CD4-positive, alpha-beta T cell treated with Interleukin-10 for 1 hour (primary cell): ENCODE results near the gene DPP3.

Experiments
- DNase-seq: peaks from one replicate; pipeline ENCODE4 v3.0.0-alpha.2; 2020

DPP3 gene

GRCh38 chr11:66484806-66485380, 4.7 kb downstream of the DPP3 start:
- DNase-seq: no peak

- DNase-seq: no peak
These were observed 8.7 kb downstream of the DPP3 start for GRCh38 chr11:66488957-66489356.

DNA sequence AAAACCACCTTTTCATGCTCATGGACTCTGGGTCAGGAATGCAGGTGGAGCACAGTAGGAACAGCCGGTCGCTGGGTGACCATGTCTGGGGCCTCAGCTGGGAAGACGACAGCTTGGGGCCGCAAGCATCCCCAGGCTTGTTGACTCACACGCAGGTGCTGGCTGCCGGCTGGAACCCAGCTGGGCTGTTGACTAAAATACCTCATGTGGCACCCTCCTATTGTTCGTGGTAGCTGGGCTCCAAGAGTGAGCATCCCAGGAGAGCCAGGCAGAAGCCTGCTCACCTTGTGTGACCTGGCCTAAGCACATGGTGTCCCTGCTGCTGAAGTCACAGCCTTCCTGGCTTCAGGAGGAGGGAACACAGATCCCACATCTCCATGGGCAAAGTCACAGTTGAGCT, 9.4 kb downstream of the DPP3 start:
- no peak for DNase-seq

DNA sequence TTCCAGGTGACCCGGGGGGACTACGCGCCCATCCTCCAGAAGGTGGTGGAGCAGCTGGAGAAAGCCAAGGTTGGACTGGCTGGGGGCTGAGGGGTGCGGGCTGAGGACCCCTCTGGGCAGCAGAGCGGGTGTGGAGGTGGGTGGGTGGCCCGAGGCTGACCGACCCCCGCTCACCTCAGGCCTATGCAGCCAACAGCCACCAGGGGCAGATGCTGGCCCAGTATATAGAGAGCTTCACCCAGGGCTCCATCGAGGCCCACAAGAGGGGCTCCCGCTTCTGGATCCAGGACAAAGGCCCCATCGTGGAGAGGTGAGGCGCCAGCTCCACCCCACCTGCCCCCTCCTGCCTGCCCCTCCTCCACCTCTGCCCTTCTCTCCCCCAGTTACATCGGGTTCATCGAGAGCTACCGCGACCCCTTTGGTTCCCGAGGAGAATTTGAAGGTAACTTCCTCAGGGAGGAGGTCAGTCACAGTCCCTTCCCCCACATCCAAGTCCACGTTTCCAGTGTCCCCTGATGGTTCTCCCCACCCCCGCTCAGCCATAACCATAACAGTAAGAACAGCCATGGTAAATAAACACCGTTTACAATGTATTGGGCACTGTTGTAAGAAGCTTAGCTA, 11.2 kb downstream of the DPP3 start:
- DNase-seq: no peak

- DNase-seq: no peak
These were observed 12.1 kb downstream of the DPP3 start for GRCh38 chr11:66492161-66492865.

DNA sequence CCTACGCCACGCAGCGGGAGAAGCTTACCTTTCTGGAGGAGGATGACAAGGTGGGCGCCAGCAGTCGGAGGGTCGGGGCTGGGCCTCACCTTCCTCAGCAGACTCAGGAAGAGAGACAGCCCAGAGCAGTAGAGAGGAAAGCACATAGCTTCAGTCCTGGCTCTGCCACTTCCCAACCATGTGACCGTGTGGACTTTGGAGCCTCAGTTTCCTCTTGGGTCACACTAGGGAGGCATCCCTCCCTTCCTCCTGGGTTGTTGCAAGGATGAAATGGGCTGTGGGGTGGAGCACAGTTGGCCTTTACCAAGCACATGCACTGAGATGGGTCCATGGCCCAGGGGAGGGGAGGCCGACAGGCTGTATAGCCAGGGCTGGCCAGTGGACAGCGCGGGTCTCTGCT, 12.9 kb downstream of the DPP3 start:
- DNase-seq: no peak

GRCh38 chr11:66494458-66494857, 14.2 kb downstream of the DPP3 start:
- DNase-seq: no peak

DNA sequence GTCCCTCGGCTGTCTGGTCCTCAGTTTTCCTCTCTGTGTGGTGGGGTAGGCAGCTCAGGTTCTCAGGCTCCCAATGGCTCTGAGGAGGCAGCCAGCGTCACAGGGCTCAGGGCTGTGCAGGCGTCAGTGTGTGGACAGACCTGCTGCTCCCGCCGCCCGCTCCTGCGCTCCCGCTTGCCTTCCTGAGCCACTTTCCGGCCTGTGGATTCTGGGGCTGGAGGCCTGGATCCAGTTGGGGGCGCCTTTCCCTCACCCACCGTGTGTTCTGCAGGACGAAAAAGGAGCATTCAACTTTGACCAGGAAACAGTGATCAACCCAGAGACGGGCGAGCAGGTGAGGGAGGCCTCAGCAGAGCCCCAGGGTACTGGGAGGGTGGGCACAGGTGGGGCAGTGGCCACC, 14.7 kb downstream of the DPP3 start:
- no peak for DNase-seq

- no peak for DNase-seq
These were observed 15.2 kb downstream of the DPP3 start for GRCh38 chr11:66495401-66495854.

- no peak for DNase-seq
These were observed 17.0 kb downstream of the DPP3 start for GRCh38 chr11:66497206-66497605.

GRCh38 chr11:66498506-66498905, 18.3 kb downstream of the DPP3 start:
- DNase-seq: no peak

GRCh38 chr11:66505276-66505816, 25.1 kb downstream of the DPP3 start:
- DNase-seq: no peak

DNA sequence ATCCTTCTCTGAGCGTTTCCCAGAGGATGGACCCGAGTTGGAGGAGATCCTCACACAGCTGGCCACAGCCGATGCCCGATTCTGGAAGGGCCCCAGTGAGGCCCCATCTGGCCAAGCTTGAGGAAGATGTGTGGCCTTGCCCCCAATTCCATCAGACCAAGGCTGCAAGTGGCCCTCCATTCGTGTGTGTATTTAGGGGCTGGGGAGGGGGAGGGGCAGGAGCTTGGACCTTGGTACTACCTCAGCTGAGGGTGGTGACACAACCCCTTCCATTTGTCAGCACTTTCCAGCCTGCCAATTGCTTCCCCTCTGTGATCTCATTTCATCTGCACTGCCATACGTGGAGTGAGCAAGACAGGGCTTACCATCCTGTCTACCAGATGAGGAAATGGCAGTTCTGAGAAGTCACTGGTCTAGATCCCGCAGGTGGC, 28.9 kb downstream of the DPP3 start:
- DNase-seq: no peak

DNA sequence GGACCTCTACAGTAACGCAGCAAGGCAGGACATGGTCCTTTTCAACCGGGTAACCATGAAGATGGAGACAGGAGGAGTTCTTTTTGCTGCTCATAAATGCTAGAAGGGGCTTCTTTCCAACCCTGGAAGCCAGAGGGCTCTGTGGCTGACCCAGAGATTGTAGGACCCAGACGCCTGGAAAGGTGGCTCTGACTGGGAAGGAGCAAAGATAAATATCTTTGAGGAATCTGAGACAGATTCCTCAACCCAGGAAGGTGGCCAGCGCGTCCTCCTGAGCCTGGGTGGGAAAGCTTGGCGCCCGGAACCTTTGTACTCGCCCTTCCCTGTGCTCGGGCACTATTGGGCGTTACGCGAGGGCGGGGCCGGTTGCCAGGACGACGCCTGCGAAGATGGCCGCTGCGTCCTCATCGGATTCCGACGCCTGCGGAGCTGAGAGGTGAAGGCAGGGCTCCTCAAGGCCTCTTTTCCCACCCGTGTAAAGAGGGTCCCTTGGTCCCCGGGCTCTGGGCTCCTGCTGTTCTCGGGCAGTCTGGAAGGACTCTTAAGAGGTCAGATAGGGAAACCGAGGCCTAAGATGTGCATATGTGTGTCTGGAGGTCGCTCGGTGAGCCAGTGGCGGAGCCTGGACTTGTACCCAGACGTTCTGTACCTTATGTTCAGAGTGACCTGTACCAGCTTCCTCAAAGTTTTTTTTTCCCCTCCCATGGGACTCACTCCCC, 30.2 kb downstream of the DPP3 start, which contains the start of gene BBS1:
Gene BBS1 (plus strand): TSS at position 365 of the 719 bp plus-strand sequence. CDS start 25 bp downstream, at position 390.
- peak; percentile 84 for DNase-seq

DNA sequence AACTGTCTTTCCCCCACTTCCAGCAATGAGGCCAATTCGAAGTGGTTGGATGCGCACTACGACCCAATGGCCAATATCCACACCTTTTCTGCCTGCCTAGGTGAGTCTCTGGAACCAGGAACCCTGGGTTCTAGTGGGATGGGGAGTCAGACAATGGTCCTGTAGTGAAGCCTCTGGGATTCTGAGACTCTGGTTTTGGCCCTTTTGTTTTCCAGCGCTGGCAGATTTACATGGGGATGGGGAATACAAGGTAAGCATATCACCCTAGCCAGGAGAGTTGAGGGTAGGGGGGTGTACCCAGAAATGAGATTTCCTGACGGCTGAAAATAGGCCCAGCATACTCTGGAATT, 30.7 kb downstream of the DPP3 start:
- no peak for DNase-seq

DNA sequence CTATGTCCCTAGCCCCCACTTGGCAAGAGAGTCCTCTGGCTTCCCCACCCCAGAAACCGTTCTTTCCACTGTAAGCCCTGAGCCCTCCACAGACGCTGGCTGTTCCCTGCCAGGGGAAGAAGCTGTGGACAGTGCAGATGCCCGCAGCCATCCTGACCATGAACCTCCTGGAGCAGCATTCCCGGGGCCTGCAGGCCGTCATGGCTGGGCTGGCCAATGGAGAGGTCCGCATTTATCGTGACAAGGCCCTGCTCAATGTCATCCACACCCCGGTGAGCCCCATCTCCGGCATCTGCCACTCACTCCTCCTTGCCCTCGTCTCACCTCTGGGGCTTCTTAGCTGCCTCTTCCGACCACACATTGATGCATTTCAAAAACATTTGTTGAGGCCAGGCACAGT, 43.4 kb downstream of the DPP3 start:
- no peak for DNase-seq

DNA sequence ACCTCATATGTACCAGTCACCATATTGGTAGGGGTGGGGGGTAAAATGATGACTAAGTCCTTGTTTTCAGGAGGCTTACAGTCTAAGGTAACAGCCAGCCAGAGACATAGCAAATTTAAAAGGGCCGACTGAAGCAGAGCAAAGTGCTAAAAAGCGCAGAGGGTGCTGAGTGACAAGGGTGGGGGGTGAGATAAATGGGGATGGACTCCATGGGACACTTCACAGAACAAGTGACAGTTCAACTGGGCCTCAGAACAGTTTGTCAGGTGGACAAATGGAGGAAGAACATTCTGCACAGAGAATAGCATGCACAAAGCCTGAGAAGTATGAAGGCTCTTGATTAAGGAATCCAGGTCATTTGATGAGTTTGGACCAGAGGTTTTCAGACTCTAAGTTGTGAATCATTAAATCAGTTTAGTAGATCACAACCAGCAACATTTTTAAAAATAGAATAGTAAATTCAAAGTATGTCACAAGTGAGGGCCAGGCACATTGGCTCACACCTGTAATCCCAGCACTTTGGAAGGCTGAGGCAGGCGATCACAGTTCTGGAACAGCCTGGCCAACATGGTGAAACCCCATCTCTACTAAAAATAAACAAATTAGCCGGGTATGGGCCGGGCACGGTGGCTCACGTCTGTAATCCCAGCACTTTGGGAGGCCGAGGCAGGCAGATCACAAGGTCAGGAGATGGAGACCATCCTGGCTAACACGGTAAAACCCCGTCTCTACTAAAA, 44.2 kb downstream of the DPP3 start:
- no peak for DNase-seq

GRCh38 chr11:66529069-66529468, 48.8 kb downstream of the DPP3 start:
- no peak for DNase-seq

- no peak for DNase-seq
These were observed 49.4 kb downstream of the DPP3 start for GRCh38 chr11:66529655-66530054.

- no peak for DNase-seq
These were observed 50.9 kb downstream of the DPP3 start for GRCh38 chr11:66530927-66531709.

- DNase-seq: no peak
These were observed 51.6 kb downstream of the DPP3 start for GRCh38 chr11:66531841-66532240.

- no peak for DNase-seq
These were observed 52.5 kb downstream of the DPP3 start for GRCh38 chr11:66532784-66533183.
